ENCODE measurements around the gene EPX.

EPX gene

DNA sequence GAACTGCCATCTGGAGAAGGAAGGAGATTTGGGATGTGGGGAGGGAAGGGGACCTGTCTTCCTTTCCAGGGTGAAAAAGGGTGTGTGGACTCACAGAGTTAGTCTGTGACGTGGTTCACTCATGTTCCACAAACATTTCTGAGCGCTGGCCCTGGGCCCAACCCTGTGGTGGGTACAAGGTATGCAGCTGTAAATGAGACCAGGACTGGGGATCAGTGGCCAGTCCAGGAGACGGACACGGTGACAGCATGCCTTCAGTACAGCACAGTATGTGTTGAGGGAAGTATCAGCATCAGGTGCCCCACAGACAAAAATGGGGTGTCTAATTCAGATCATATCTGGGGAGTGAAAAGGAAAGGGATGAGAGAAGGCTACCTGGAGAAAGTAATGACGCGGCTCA, 5.5 kb upstream of the EPX start:
- DNase-seq = no peak

DNA sequence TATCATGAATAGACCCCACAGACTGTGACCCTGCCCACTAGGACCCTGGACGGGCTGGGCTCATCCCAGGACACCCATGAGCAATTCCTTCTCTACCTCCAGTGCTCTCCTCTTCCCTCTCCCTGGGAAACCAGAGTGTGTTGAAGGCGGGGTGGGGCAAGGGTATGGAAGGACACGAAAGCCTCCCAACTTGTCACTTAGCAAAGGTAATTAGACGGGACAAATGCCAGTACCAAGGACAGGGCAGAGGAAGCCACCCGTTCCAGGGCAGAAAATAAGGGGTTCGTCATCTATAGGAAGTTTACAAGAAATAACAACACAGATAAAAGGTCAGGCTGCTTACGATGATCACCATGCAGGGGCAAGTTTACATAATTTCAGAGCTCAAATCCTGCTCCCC, 4.9 kb upstream of the EPX start:
- DNase-seq = no peak

DNA sequence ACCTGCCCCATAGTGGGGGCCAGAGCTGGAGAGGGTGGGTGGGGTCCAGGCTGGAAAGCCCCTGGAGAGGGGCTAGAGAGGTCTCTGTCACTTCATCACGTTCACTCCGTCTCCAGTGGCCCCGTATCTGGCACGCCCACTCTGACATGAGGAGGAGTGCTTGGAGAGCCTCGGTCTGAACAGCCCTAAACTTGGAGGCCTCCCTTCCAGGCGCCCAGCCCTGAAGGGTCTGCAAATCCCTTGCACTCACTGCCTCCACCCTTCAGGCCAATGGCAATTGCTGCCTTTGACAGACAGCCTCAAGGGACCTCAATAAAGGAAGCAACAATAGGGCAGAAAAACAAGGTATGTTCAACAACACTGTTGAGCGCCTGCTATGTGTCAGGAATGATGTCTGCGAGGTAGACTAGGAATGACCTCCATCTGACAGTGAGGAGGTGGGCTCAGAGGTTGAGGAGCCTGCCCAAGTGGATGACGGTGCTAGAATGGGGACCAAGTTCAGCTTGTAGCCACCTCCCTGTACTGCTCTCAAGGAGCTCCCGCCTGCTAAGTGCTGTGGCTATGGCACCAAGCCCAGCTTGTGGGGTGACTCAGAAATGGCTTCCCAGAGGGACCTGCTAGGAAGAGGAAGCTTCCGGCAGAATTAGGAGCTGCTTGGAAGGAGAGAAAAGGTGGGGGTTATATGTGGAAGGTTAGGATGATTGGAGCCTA, 2.9 kb upstream of the EPX start:
- DNase-seq = no peak

DNA sequence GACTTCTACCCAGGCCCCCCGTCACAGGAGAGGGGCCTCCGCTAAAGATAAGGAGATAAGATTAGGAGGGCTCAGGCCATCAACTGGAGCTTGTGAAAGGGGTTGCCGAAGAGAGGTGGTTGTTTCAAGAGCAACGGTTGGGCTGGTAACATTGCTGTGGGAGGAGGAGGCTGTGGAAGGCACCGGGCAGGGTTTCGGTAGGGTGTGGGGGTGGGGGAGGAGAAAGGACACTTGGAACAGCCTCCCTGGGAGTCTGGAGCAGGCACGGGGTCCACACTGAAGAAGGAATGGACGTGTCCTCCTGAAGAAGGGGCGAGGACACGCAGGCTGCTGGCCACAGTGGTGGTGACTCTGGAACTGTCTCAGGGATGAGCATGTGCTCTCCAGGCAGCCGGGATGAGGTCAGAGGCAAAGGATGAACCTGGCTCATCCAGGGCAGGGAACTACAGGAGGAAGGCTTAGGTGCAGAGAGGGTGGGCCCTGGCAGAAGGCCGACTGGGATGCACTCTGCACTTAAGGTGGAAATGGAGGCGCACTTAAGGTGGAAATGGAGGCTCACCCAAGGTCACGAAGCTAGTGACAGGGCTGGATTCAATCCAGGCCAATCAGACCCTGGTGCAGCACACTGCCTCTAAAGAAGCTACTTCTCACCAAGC, 1.2 kb upstream of the EPX start:
- peak; percentile 4 for DNase-seq

- no peak for DNase-seq
These were observed 1.2 kb downstream of the EPX start for GRCh38 chr17:58193641-58194255.

GRCh38 chr17:58195518-58196123, 3.1 kb downstream of the EPX start:
- DNase-seq = no peak

GRCh38 chr17:58196610-58197009, 4.1 kb downstream of the EPX start:
- no peak for DNase-seq

- peak; percentile 72 for DNase-seq
These were observed 7.6 kb downstream of the EPX start for GRCh38 chr17:58200024-58200633.

- no peak for DNase-seq
These were observed 10.3 kb downstream of the EPX start for GRCh38 chr17:58202859-58203258.

- DNase-seq = no peak
These were observed 12.3 kb downstream of the EPX start for GRCh38 chr17:58204796-58205195.

DNA sequence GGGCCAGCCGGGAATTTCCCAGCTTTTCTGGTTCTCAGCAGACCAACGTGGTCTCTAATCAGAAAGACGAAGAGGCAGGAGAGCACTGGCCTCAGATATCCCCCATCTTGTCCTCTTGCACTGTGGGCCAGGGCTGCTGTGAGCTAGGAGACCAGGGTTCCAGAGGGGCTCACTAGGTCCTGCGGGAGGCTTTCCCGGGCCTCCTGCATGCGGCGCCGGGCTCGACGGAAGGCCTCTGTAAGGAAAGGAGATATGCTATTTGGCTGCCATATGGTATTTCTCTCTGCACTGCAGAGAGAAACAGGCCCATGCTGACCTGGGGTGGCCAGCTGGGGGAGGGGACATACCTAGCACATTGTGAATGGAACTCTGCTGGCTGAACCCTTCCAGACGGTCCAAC, 13.4 kb downstream of the EPX start:
- no peak for DNase-seq

GRCh38 chr17:58207451-58207850, 14.9 kb downstream of the EPX start:
- no peak for DNase-seq

- DNase-seq = no peak
These were observed 15.8 kb downstream of the EPX start for GRCh38 chr17:58208344-58208743.

DNA sequence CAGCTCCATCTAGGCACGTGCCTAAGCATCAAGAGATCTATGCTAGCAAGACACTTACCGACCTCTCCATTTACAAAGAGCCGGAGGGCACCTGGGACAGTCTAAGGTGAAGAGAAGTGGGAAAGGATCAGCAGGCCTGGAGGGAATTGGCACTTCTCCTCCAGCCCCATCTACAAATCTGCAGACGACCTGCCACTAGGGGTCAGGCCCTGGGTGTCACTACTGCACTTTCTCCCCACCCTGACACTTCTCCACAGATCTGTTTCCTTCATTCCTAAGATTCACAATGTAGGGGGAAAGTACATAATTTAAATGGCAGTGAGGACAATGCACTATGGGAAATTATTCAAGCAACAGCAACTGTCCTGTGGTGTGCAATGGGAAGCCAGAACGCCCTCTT, 18.4 kb downstream of the EPX start:
- DNase-seq = no peak

DNA sequence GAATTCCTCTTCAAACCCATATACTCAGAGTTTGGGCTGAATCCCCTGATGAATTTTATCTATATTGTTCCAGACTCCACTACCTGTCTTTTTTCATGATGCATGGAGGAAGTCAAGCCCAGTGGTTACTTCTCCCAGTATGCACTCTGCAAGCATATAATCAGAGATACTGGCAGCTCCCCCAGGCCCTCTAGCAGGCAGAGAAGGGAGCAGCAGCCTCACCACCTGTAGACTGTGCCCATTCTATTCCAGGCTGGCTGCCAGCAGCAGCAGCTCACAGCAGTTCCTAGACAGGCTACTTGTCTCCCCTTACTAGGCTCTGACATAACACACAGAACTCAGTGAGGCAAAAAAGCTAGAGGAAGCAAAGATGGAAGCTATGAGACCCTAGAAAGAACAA, 23.2 kb downstream of the EPX start:
- DNase-seq = no peak

- DNase-seq = no peak
These were observed 25.2 kb downstream of the EPX start for GRCh38 chr17:58217766-58218165.

GRCh38 chr17:58219007-58219788, 26.7 kb downstream of the EPX start, which contains the start of gene MKS1:
MKS1 (minus strand) TSS chr17:58219255; CDS start chr17:58219230, 25 bp downstream.
- peak; percentile 92 for DNase-seq

DNA sequence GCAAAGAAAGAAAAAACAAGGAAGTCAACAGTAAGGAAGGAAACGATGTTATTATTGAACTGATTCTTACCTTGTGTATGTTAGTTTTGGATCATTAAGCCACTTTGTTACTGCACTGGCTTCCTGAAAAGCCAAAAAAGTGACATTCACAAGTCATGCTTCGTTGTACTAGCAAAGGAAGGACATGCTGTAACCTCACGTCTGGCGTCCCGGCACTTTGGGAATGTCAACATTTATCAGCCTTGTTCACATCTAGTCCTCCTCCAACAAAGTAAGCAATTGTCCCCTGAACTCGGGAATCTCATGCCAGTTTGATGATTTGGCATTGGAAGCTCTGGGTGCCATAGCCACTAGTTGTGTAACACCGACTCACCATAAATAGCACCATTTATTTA, 27.3 kb downstream of the EPX start:
- DNase-seq = no peak

DNA sequence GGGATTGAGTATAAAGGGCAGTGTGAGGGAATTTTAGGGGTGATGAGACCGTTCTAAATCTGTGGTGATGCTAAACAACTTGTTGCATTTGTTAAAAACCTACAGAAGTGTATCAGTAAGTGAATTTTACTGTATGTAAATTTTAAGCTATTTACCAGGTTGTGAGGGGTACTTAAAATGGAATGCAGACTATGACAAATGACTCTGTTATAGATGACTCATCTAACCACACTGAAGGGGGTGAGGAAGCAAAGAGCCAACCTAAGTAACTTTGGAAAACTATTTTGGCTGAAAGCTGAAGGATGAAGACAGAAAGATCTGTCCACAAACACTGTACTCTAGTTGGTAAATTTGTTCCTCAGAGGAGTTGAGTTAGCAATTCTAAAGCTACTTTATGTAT, 31.8 kb downstream of the EPX start:
- DNase-seq = no peak

DNA sequence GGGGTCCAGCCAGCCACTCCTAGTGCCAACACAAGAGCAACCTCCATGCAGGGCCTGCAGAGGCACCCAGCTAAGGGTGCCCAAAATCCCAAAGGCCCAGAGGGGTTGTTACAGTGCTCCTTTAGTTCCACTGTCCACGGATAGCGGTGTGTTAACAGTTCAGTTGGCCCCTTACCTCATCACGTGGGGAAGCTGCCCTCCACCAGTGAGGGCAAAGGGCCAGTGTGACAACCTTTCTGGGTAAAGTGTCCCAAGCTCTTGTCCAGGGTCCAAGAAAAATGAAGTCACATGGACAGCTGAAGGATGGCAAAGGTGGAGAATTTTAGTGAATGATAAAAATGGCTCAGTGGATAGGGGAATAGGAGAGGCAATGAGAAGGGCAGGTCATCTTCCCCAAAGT, 35.2 kb downstream of the EPX start:
- DNase-seq = no peak

- DNase-seq = no peak
These were observed 36.2 kb downstream of the EPX start for GRCh38 chr17:58228679-58229078.

DNA sequence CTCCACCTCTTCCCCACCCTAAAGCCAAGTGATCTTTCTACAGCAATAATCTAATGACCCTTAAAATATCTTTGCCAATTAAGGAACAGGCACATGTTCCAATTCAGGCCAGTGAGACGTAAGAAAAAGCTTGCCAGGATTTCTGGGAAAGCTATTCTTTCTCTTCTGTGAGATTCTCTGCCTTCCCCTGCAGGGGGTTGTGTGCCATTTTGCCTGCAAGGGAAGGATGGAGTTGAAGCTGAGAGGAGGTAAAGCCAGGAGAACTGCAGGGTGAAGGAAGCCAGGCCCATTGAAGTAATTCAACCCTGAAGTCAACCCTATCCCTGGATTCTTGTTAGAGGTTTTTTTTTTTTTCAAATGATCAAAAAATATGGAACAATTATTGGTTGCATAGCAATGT, 36.9 kb downstream of the EPX start:
- DNase-seq = no peak

- DNase-seq = no peak
These were observed 37.4 kb downstream of the EPX start for GRCh38 chr17:58229881-58230280.

All from NCI-H146 (cell line).